Keratinocyte (primary cell): ENCODE measurements around the gene GASK1A. TPM values are rescaled to one million over a fixed set of nuclear protein-coding genes. Genes with fewer than 3 reads are reported as not detected.

Experiments
- DNase-seq: peaks from one replicate; pipeline ENCODE4 v3.0.0-alpha.2; 2011; ENCODE audit warnings: low read depth, missing footprints, low spot score
- FAIRE-seq: peaks from 2 replicates; lab custom pipeline; 2011; peaks lifted over from hg19 to GRCh38; lab: Jason Lieb, UNC
- H2AFZ ChIP-seq: 2 replicates; pipeline ENCODE4 v1.6.0; 2012; ENCODE audit warnings: low read length, control low read depth, inconsistent platforms; ENCODE audit not compliant: control insufficient read depth
- H3K27ac ChIP-seq: 2 replicates; pipeline ENCODE4 v1.5.1; 2011; ENCODE audit warnings: low read length; ENCODE audit not compliant: control insufficient read depth, insufficient read depth
- H3K27me3 ChIP-seq: 3 replicates; pipeline ENCODE4 v1.6.0; 2011; ENCODE audit warnings: low read length; ENCODE audit not compliant: control insufficient read depth, insufficient read depth; ENCODE audit errors: extremely low read depth
- H3K36me3 ChIP-seq, 2 experiments: 2 replicates in 1 of 2; 3 replicates in 1 of 2; pipeline ENCODE4 v1.5.1; 2011; ENCODE audit warnings: low read length in 2 of 2, mild to moderate bottlenecking in 1 of 2; ENCODE audit not compliant: control insufficient read depth in 2 of 2, insufficient read depth in 2 of 2; ENCODE audit errors: extremely low read depth in 1 of 2
- H3K4me1 ChIP-seq: 3 replicates; pipeline ENCODE4 v1.5.1; 2011; ENCODE audit warnings: low read length; ENCODE audit not compliant: control insufficient read depth, insufficient read depth; ENCODE audit errors: extremely low read depth
- H3K4me2 ChIP-seq: 3 replicates; pipeline ENCODE4 v1.6.0; 2011; ENCODE audit warnings: low read depth, low read length; ENCODE audit not compliant: control insufficient read depth, insufficient read depth; ENCODE audit errors: extremely low read depth
- H3K4me3 ChIP-seq, 3 experiments: fragments of 200-600 bp in 1 of 3; sonication (generic) in 1 of 3; 2 replicates in 2 of 3; 3 replicates in 1 of 3; pipeline ENCODE4 v1.5.1; 2011 to 2016; ENCODE audit warnings: low read length in 3 of 3, mild to moderate bottlenecking in 3 of 3, control low read depth in 2 of 3, inconsistent platforms in 1 of 3, low read depth in 1 of 3, mixed read lengths in 1 of 3, mixed run types in 1 of 3, moderate library complexity in 1 of 3; ENCODE audit not compliant: control insufficient read depth in 2 of 3, insufficient read depth in 2 of 3; ENCODE audit errors: extremely low read depth in 1 of 3
- H3K79me2 ChIP-seq: 2 replicates; pipeline ENCODE4 v1.6.0; 2012; ENCODE audit warnings: low read length; ENCODE audit not compliant: control insufficient read depth, insufficient read depth
- H3K9ac ChIP-seq: 3 replicates; pipeline ENCODE4 v1.6.0; 2011; ENCODE audit warnings: low read length; ENCODE audit not compliant: control insufficient read depth, insufficient read depth; ENCODE audit errors: extremely low read depth
- H3K9me1 ChIP-seq: 3 replicates; pipeline ENCODE4 v1.6.0; 2011; ENCODE audit warnings: low read length; ENCODE audit not compliant: control insufficient read depth, insufficient read depth; ENCODE audit errors: extremely low read depth
- H3K9me3 ChIP-seq: 2 replicates; pipeline ENCODE4 v1.5.1; 2012; ENCODE audit warnings: low read depth, low read length; ENCODE audit not compliant: control insufficient read depth
- H4K20me1 ChIP-seq: 3 replicates; pipeline ENCODE4 v1.6.0; 2011; ENCODE audit warnings: low read length; ENCODE audit not compliant: control insufficient read depth, insufficient read depth; ENCODE audit errors: extremely low read depth
- CTCF ChIP-seq, 3 experiments: IDR thresholded peaks in 1 of 3; conservative IDR thresholded peaks in 1 of 3; optimal IDR thresholded peaks in 1 of 3; 2 replicates in 2 of 3; 3 replicates in 1 of 3; pipeline versions ENCODE3 to v1.5.1; 2011; ENCODE audit warnings: low read length in 3 of 3, mild to moderate bottlenecking in 3 of 3, moderate library complexity in 2 of 3, control low read depth in 1 of 3, inconsistent platforms in 1 of 3; ENCODE audit not compliant: insufficient read depth in 2 of 3; ENCODE audit errors: extremely low read depth in 1 of 3
- EZH2 ChIP-seq: IDR thresholded peaks from one replicate; pipeline ENCODE4 v1.6.1; 2012; ENCODE audit warnings: inconsistent platforms, mild to moderate bottlenecking, low read length, moderate library complexity
- dilution Hi-C: fragments of 300-500 bp; cut with MboI; formaldehyde crosslinking; loops from one replicate; pipeline ENCODE4 v1.7.0; 2020; ENCODE audit warnings: low sequenced_read_pairs; ENCODE audit not compliant: extremely low pct_ligation_motif_present
- polyA plus RNA-seq, 5 experiments: library from polyadenylated mRNA; depleted of rRNA in 3 of 5; stranded (reverse) in 3 of 5; stranded (forward) in 1 of 5; unstranded in 1 of 5; fragments of >200 nt; gene quantifications; 1 replicate in 1 of 5; 2 replicates in 3 of 5; 3 replicates in 1 of 5; pipeline versions ENCODE4 v1.2.1 to v1.2.3, GENCODE V29; 2011 to 2012; ENCODE audit warnings: missing spikeins in 2 of 5, low read depth in 1 of 5, low replicate concordance in 1 of 5

Gene GASK1A
- polyA plus RNA-seq, 1 donor (not counting 4 experiments of a cell fraction or from before 2014, with no cell fraction given) = 0.30 TPM

- H3K9me1 ChIP-seq = no peaks in the 10 kb centered on the region
- H3K9me3 ChIP-seq = no peaks in the 10 kb centered on the region
- H3K4me1 ChIP-seq = no peaks in the 10 kb centered on the region
- FAIRE-seq = no peak
- no peaks in the 10 kb centered on the region for H3K79me2 ChIP-seq
- no peak for DNase-seq
- dilution Hi-C loops = no loop called here
- H3K27ac ChIP-seq = no peak overlapping the region
- H3K9ac ChIP-seq = no peak overlapping the region
- no peak for TF ChIP-seq EZH2
- TF ChIP-seq CTCF (optimal IDR thresholded peaks at IDR 0.05 in 1 of 3, IDR thresholded peaks at IDR 0.05 in 1 of 3, conservative IDR thresholded peaks at IDR 0.05 in 1 of 3; ENCODE audit: extremely low read depth in 1 of 3, insufficient read depth in 2 of 3, low read length in 3 of 3) = no peak
- H2AFZ ChIP-seq = no peak overlapping the region
- H3K4me3 ChIP-seq = no peak overlapping the region
- no peak overlapping the region for H3K4me2 ChIP-seq
- peaks cover 3% of the 10 kb centered on the region for H4K20me1 ChIP-seq
- H3K36me3 ChIP-seq = no peaks in the 10 kb centered on the region
- H3K27me3 ChIP-seq = peaks cover 40% of the 10 kb centered on the region
Observed at GRCh38 chr3:42984701-42985100, 5.6 kb downstream of the GASK1A start.

DNA sequence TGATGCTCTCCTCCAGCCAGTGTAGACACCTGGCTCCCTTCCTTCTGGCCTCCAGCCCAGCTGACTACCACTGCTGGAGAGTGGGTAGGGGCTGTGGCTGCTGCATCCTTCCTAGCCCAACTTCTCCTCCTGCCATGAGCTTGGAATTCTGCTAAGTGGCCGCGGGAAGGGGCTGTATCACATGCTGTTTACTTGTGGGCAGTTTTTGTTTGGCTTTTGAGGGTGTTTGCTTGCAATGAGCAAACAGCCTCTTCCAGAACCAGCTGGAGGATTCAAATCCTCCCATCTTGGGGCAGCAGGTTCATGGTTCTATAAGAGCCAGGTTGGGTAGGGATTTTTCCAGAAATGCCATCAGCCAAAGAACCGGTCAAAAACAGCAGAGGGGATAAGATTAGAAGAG is 9.0 kb downstream of the GASK1A start:
- Histone ChIP-seq H3K79me2 (no peaks in the 10 kb centered on the region), H4K20me1 (no peaks in the 10 kb centered on the region), H2AFZ (no peak overlapping the region), H3K9me3 (no peaks in the 10 kb centered on the region), H3K27me3 (peaks cover 17% of the 10 kb centered on the region), H3K4me1 (no peaks in the 10 kb centered on the region), H3K9ac (no peak overlapping the region), H3K4me2 (no peak overlapping the region), H3K27ac (no peak overlapping the region), H3K4me3 (no peak overlapping the region), H3K36me3 (no peaks in the 10 kb centered on the region), H3K9me1 (no peaks in the 10 kb centered on the region)
- dilution Hi-C loops = no loop called here
- DNase-seq (no peak), FAIRE-seq (no peak)
- no peak for TF ChIP-seq CTCF (optimal IDR thresholded peaks at IDR 0.05 in 1 of 3, IDR thresholded peaks at IDR 0.05 in 1 of 3, conservative IDR thresholded peaks at IDR 0.05 in 1 of 3; ENCODE audit: extremely low read depth in 1 of 3, insufficient read depth in 2 of 3, low read length in 3 of 3)
- TF ChIP-seq EZH2 = no peak
